Osteocyte (in vitro differentiated cells): ENCODE measurements around the gene SSBP3. TPM values are rescaled to one million over a fixed set of nuclear protein-coding genes. Genes with fewer than 3 reads are reported as not detected.

ENCODE experiments used
- DNase-seq: peaks from one replicate; pipeline ENCODE4 v3.0.0; 2021; ENCODE audit warnings: mixed read lengths; ENCODE audit not compliant: unreplicated experiment; ENCODE audit errors: extremely low spot score
- H3K27ac Mint-ChIP-seq: one replicate; pipeline ENCODE4 v1.8.0; 2021; ENCODE audit warnings: mild to moderate bottlenecking, mixed read lengths; ENCODE audit not compliant: unreplicated experiment
- H3K27me3 Mint-ChIP-seq: one replicate; pipeline ENCODE4 v1.8.0; 2021; ENCODE audit warnings: mixed read lengths; ENCODE audit not compliant: unreplicated experiment
- H3K36me3 Mint-ChIP-seq: one replicate; pipeline ENCODE4 v1.8.0; 2021; ENCODE audit warnings: mixed read lengths; ENCODE audit not compliant: unreplicated experiment
- H3K4me1 Mint-ChIP-seq: one replicate; pipeline ENCODE4 v1.8.0; 2021; ENCODE audit warnings: mixed read lengths; ENCODE audit not compliant: unreplicated experiment
- H3K4me3 Mint-ChIP-seq: one replicate; pipeline ENCODE4 v1.8.0; 2021; ENCODE audit warnings: mild to moderate bottlenecking, moderate library complexity, mixed read lengths; ENCODE audit not compliant: unreplicated experiment
- H3K9me3 Mint-ChIP-seq: one replicate; pipeline ENCODE4 v1.8.0; 2021; ENCODE audit warnings: mixed read lengths; ENCODE audit not compliant: unreplicated experiment
- CTCF ChIP-seq: fragments of 200-600 bp; sonication (generic); IDR thresholded peaks from 2 replicates; pipeline ENCODE4 v1.5.0; 2021; ENCODE audit warnings: antibody characterized with exemption, mild to moderate bottlenecking, moderate library complexity
- total RNA-seq: library from RNA; stranded (reverse); gene quantifications from 2 replicates; pipeline ENCODE4 v1.2.1, GENCODE V29; 2021

SSBP3 gene
- total RNA-seq, 1 donor from 2014 or later: 56.4 TPM

- H3K27ac Mint-ChIP-seq: no peak overlapping the region
- H3K4me3 Mint-ChIP-seq: no peak overlapping the region
- peak; percentile 46 for TF ChIP-seq CTCF
- peaks cover 2% of the 10 kb centered on the region for H3K36me3 Mint-ChIP-seq
- no peak for DNase-seq
- H3K4me1 Mint-ChIP-seq: peaks cover 9% of the 10 kb centered on the region
- no peaks in the 10 kb centered on the region for H3K27me3 Mint-ChIP-seq
- no peaks in the 10 kb centered on the region for H3K9me3 Mint-ChIP-seq
Measured at GRCh38 chr1:54310439-54311328, 95.5 kb downstream of the SSBP3 start.

GRCh38 chr1:54309631-54310366 lies 96.4 kb downstream of the SSBP3 start:
- Mint-ChIP-seq H3K27ac (no peak overlapping the region), H3K9me3 (no peaks in the 10 kb centered on the region), H3K27me3 (no peaks in the 10 kb centered on the region), H3K36me3 (peaks cover 2% of the 10 kb centered on the region), H3K4me3 (no peak overlapping the region), H3K4me1 (peaks cover 9% of the 10 kb centered on the region)
- TF ChIP-seq CTCF: no peak
- no peak for DNase-seq

- H3K4me3 Mint-ChIP-seq: no peak overlapping the region
- H3K4me1 Mint-ChIP-seq: peaks cover 9% of the 10 kb centered on the region
- no peak overlapping the region for H3K27ac Mint-ChIP-seq
- no peaks in the 10 kb centered on the region for H3K9me3 Mint-ChIP-seq
- DNase-seq: no peak
- H3K27me3 Mint-ChIP-seq: no peaks in the 10 kb centered on the region
- peaks cover 2% of the 10 kb centered on the region for H3K36me3 Mint-ChIP-seq
- TF ChIP-seq CTCF: no peak
Measured at GRCh38 chr1:54307305-54307704, 98.9 kb downstream of the SSBP3 start.

- DNase-seq: no peak
- Mint-ChIP-seq H3K4me1 (peaks cover 9% of the 10 kb centered on the region), H3K36me3 (peaks cover 2% of the 10 kb centered on the region), H3K27ac (no peak overlapping the region), H3K9me3 (no peaks in the 10 kb centered on the region), H3K4me3 (no peak overlapping the region), H3K27me3 (no peaks in the 10 kb centered on the region)
- no peak for TF ChIP-seq CTCF
Measured at GRCh38 chr1:54305906-54306514, 100.2 kb downstream of the SSBP3 start.

- peaks cover 2% of the 10 kb centered on the region for H3K36me3 Mint-ChIP-seq
- H3K9me3 Mint-ChIP-seq: no peaks in the 10 kb centered on the region
- no peak overlapping the region for H3K27ac Mint-ChIP-seq
- no peak overlapping the region for H3K4me3 Mint-ChIP-seq
- H3K27me3 Mint-ChIP-seq: no peaks in the 10 kb centered on the region
- no peak for DNase-seq
- no peak for TF ChIP-seq CTCF
- H3K4me1 Mint-ChIP-seq: peaks cover 14% of the 10 kb centered on the region
Measured at GRCh38 chr1:54304518-54304917, 101.7 kb downstream of the SSBP3 start.
